Mesendoderm (in vitro differentiated cells): Measurements from ENCODE around the gene NXPE3.

Source experiments
- DNase-seq: peaks from one replicate; pipeline ENCODE4 v3.0.0; 2013
- H2AK5ac ChIP-seq: 2 replicates; pipeline ENCODE4 v1.6.1; 2013; ENCODE audit warnings: low read length, inconsistent platforms
- H2BK120ac ChIP-seq: 2 replicates; pipeline ENCODE4 v1.6.1; 2013; ENCODE audit warnings: low read depth, mild to moderate bottlenecking, low read length, moderate library complexity, mixed read lengths
- H2BK15ac ChIP-seq: replicated peaks from 2 replicates; pipeline ENCODE4 v1.6.1; 2013; ENCODE audit warnings: low read depth, mild to moderate bottlenecking, moderate library complexity
- H2BK5ac ChIP-seq: 2 replicates; pipeline ENCODE4 v1.6.1; 2013; ENCODE audit warnings: low read length, inconsistent platforms
- H3K18ac ChIP-seq: 2 replicates; pipeline ENCODE4 v1.6.1; 2013; ENCODE audit warnings: mild to moderate bottlenecking, low read length, mixed read lengths
- H3K23ac ChIP-seq: one replicate; pipeline ENCODE4 v1.6.1; 2013; ENCODE audit warnings: low read length
- H3K27ac ChIP-seq: 2 replicates; pipeline ENCODE4 v1.5.1; 2013; ENCODE audit warnings: low read depth, mild to moderate bottlenecking, inconsistent platforms, low read length, moderate library complexity
- H3K27me3 ChIP-seq: 2 replicates; pipeline ENCODE4 v1.6.1; 2013; ENCODE audit warnings: low read length, control low read depth, mild to moderate bottlenecking, inconsistent platforms; ENCODE audit not compliant: insufficient read depth, poor library complexity
- H3K36me3 ChIP-seq: 2 replicates; pipeline ENCODE4 v1.6.1; 2013; ENCODE audit warnings: low read length, inconsistent platforms; ENCODE audit not compliant: control insufficient read depth, insufficient read depth
- H3K4ac ChIP-seq: one replicate; pipeline ENCODE4 v1.6.1; 2013; ENCODE audit warnings: low read depth, mild to moderate bottlenecking, low read length, moderate library complexity
- H3K4me1 ChIP-seq: 2 replicates; pipeline ENCODE4 v1.6.1; 2013; ENCODE audit warnings: low read depth, low read length, inconsistent platforms; ENCODE audit not compliant: control insufficient read depth
- H3K4me2 ChIP-seq: 2 replicates; pipeline ENCODE4 v1.6.1; 2013; ENCODE audit warnings: low read length
- H3K4me3 ChIP-seq: 2 replicates; pipeline ENCODE4 v1.5.1; 2013; ENCODE audit warnings: mild to moderate bottlenecking, low read length
- H3K56ac ChIP-seq: one replicate; pipeline ENCODE4 v1.6.1; 2013; ENCODE audit warnings: low read length
- H3K79me1 ChIP-seq: 2 replicates; pipeline ENCODE4 v1.6.1; 2013; ENCODE audit warnings: low read length, inconsistent platforms
- H3K79me2 ChIP-seq: 2 replicates; pipeline ENCODE4 v1.6.1; 2013; ENCODE audit warnings: mild to moderate bottlenecking, low read length; ENCODE audit not compliant: control insufficient read depth, insufficient read depth
- H3K9ac ChIP-seq: 2 replicates; pipeline ENCODE4 v1.6.1; 2013; ENCODE audit warnings: low read length, inconsistent platforms
- H4K5ac ChIP-seq: one replicate; pipeline ENCODE4 v1.6.1; 2013; ENCODE audit warnings: low read length
- H4K8ac ChIP-seq: one replicate; pipeline ENCODE4 v1.6.1; 2013; ENCODE audit warnings: low read depth, mild to moderate bottlenecking, control low read depth, low read length, moderate library complexity
- WGBS: extraction: QIAGEN DNeasy Blood & Tissue Kit; methylation state at CpG from one replicate; pipeline ENCODE4 v1.1.7; 2013; ENCODE audit warnings: low lambda C conversion rate, missing lambda C conversion rate; ENCODE audit not compliant: insufficient coverage; ENCODE audit errors: extremely low coverage; 5-methylcytosine and 5-hydroxymethylcytosine counted together

The NXPE3 gene

DNA sequence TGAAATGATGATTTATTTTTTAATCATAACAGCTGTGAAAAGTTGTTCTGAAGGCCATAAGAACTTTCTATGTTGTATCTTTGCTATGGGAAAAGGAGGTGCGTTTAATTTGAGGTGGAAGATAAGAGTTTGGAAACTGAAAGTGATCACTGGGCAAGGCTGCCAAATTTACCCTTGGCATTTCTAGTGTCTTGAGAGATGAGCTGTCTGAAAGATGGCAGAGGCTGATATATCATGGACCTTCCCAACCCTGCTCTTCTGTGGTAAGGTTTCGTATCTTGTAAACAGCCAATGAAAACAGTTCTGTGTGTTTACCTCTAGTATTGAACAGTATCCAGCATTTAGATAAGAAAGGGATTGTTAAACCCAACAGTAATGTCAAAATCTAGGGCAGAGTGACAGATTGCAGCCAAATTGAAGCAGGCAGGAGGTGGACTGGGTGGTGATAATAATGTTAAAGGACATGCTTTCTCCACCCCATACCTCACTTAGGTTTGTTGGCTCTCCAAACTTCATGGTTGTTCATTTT, 54.5 kb downstream of the NXPE3 start:
- H3K79me1 ChIP-seq = no peaks in the 10 kb centered on the region
- no peaks in the 10 kb centered on the region for H3K36me3 ChIP-seq
- H3K4me3 ChIP-seq = no peak overlapping the region
- H2AK5ac ChIP-seq = no peak overlapping the region
- 100% methylated on average over 1 of the region's 2 CpGs for WGBS
- no peak overlapping the region for H4K8ac ChIP-seq
- no peak overlapping the region for H3K18ac ChIP-seq
- H3K4ac ChIP-seq = no peak overlapping the region
- no peaks in the 10 kb centered on the region for H3K79me2 ChIP-seq
- no peak overlapping the region for H2BK5ac ChIP-seq
- no peak overlapping the region for H3K56ac ChIP-seq
- H2BK120ac ChIP-seq = no peak overlapping the region
- no peak overlapping the region for H4K5ac ChIP-seq
- H3K27me3 ChIP-seq = no peaks in the 10 kb centered on the region
- H2BK15ac ChIP-seq = no peak overlapping the region
- no peak overlapping the region for H3K23ac ChIP-seq
- H3K4me1 ChIP-seq = no peaks in the 10 kb centered on the region
- no peak overlapping the region for H3K4me2 ChIP-seq
- H3K27ac ChIP-seq = no peak overlapping the region
- no peak for DNase-seq
- H3K9ac ChIP-seq = no peak overlapping the region

DNA sequence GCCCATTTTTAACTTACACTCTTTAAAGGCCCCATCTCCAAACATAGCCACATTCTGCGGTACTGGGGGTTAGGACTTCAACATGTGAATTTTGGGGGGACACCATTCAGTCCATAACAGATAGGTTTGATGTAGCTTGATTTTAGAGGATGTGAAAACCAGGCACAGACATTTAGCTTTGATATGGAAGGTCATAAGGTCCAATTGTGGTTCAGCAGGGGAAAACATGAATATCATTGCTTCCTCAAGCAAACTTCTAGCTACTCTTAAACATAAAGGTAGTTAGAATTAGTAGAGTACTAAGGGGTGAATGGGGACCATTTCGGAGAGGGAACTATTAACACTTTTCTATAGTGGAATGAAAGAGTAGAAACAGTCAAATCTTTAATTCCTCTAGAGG, 56.7 kb downstream of the NXPE3 start:
- Histone ChIP-seq H3K4me2 (no peak overlapping the region), H3K27ac (no peak overlapping the region), H2BK5ac (no peak overlapping the region), H4K8ac (no peak overlapping the region), H2AK5ac (no peak overlapping the region), H3K27me3 (no peaks in the 10 kb centered on the region), H3K4me1 (no peaks in the 10 kb centered on the region), H2BK120ac (no peak overlapping the region), H3K18ac (no peak overlapping the region), H3K79me1 (no peaks in the 10 kb centered on the region), H3K36me3 (no peaks in the 10 kb centered on the region), H3K4me3 (no peak overlapping the region), H3K79me2 (no peaks in the 10 kb centered on the region), H3K4ac (no peak overlapping the region), H3K23ac (no peak overlapping the region), H4K5ac (no peak overlapping the region), H2BK15ac (no peak overlapping the region), H3K9ac (no peak overlapping the region), H3K56ac (no peak overlapping the region)
- DNase-seq = no peak
- WGBS = no CpG with 5 or more reads among the region's 2 CpGs

DNA sequence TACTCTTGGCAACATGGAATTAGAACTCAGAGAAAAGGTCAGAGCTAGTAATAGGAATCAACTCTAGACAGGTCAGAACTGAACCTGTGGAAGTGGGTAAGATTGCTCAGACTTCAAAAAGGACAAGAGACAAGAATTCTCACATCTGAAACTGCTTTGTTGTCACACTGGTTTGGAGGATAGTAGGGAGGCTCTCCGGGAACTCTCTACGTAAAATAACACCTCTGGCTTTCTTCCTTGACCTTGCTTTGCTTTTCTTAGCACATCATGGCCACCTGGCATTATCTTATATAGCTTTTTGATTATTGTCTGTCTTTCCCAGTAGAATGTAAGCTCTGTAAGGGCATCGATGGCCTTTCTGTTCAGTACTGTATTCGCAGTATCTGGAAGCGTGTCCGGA, 57.1 kb downstream of the NXPE3 start:
- no CpG with 5 or more reads among the region's 6 CpGs for WGBS

DNA sequence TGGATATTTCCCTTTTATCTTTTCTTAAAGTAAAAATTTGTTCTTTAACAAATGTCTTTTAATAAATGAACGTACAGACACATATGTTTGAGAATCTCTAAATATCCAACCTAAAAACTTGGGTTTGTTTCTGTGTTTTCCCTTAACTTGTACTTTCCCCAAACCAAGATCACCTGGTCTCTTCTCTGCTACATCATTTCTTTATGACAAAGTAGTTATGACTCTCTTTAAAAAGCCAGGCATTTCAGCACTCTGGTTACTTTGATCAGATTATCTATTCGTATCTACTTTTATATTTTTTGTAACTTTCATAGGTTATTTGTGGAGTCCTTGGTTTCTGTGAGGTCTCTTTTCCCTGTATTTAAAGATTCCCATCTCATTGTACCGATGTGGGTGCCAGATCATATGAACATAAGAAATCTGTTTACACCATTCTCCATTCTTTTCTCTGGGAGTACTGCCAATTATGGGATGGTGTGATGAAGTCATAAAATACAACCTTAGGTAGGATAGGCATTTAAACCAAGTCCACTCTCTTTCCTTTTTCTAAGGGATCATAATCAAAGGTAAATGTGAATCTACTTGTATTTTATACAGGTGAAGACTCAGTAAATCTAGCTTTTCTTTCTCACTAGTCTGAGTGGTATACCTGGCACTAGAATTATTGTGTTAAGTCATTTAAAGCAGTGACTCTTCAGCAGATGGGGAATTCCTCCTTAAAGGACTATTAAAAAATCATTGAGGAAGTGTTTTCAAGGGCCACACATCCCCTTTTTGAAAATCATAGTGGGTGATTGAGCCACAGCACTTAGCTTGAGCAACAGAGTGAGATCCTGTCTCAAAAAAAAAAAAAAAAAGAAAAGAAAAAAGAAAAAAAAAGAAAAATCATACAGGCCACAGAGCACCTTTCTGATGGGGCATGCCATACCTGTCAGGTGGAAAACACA, 57.9 kb downstream of the NXPE3 start:
- no CpG with 5 or more reads among the region's 3 CpGs for WGBS

More for the DNA sequence above, 57.1 kb downstream of the NXPE3 start:
- H3K27me3 ChIP-seq = no peaks in the 10 kb centered on the region
- no peaks in the 10 kb centered on the region for H3K36me3 ChIP-seq
- no peak overlapping the region for H3K4ac ChIP-seq
- H2BK120ac ChIP-seq = no peak overlapping the region
- H3K27ac ChIP-seq = no peak overlapping the region
- H3K4me2 ChIP-seq = no peak overlapping the region
- DNase-seq = no peak
- no peak overlapping the region for H4K8ac ChIP-seq
- H2BK5ac ChIP-seq = no peak overlapping the region
- H2AK5ac ChIP-seq = no peak overlapping the region
- no peaks in the 10 kb centered on the region for H3K79me2 ChIP-seq
- no peaks in the 10 kb centered on the region for H3K79me1 ChIP-seq
- H3K4me3 ChIP-seq = no peak overlapping the region
- no peak overlapping the region for H3K18ac ChIP-seq
- no peak overlapping the region for H3K9ac ChIP-seq
- H2BK15ac ChIP-seq = no peak overlapping the region
- no peak overlapping the region for H3K23ac ChIP-seq
- no peak overlapping the region for H3K56ac ChIP-seq
- H3K4me1 ChIP-seq = no peaks in the 10 kb centered on the region
- no peak overlapping the region for H4K5ac ChIP-seq

DNA sequence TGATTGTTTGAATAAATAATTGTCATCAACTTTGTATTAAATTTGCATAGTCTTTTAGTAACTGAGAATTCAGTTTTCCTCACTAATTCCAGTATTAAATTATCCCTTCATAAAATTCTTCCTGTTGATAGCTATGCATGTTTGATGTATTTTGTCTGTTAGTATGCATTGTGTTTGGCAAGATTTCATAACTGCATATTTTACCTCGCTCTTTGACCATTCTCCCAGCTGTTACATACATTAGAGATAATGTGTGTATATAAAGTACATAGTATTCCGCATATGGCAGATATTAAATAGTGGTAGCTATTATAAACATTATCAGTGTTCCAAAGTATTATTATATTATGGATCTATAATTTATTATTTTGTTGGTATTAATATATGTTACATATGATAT, 59.7 kb downstream of the NXPE3 start:
- Histone ChIP-seq H3K4me3 (no peak overlapping the region), H3K79me1 (no peaks in the 10 kb centered on the region), H3K4me2 (no peak overlapping the region), H3K79me2 (no peaks in the 10 kb centered on the region), H3K56ac (no peak overlapping the region), H3K18ac (no peak overlapping the region), H2AK5ac (no peak overlapping the region), H3K4ac (no peak overlapping the region), H2BK15ac (no peak overlapping the region), H4K8ac (no peak overlapping the region), H3K27ac (no peak overlapping the region), H2BK5ac (no peak overlapping the region), H3K9ac (no peak overlapping the region), H3K36me3 (no peaks in the 10 kb centered on the region), H3K23ac (no peak overlapping the region), H3K27me3 (no peaks in the 10 kb centered on the region), H4K5ac (no peak overlapping the region), H3K4me1 (peaks cover 5% of the 10 kb centered on the region), H2BK120ac (no peak overlapping the region)
- WGBS = no CpG with 5 or more reads among the region's 2 CpGs
- DNase-seq = no peak

More for the DNA sequence above, 57.9 kb downstream of the NXPE3 start:
- Histone ChIP-seq H4K5ac (no peak overlapping the region), H3K23ac (no peak overlapping the region), H3K79me1 (no peaks in the 10 kb centered on the region), H3K27ac (no peak overlapping the region), H2BK120ac (no peak overlapping the region), H3K4me3 (no peak overlapping the region), H3K56ac (no peak overlapping the region), H2AK5ac (no peak overlapping the region), H3K4me1 (peaks cover 1% of the 10 kb centered on the region), H2BK5ac (no peak overlapping the region), H3K4ac (no peak overlapping the region), H3K79me2 (no peaks in the 10 kb centered on the region), H4K8ac (no peak overlapping the region), H3K9ac (no peak overlapping the region), H3K18ac (no peak overlapping the region), H2BK15ac (no peak overlapping the region), H3K36me3 (no peaks in the 10 kb centered on the region), H3K4me2 (no peak overlapping the region), H3K27me3 (no peaks in the 10 kb centered on the region)
- DNase-seq = no peak
